H1 (cell line): ENCODE data around the gene SMIM5. TPM values are rescaled to one million over a fixed set of nuclear protein-coding genes. Genes with fewer than 3 reads are reported as not detected.

Experiments
- CTCF ChIA-PET: fragments of 300-600 bp; sonication (Branson Sonifier 250); formaldehyde crosslinking; loops from one replicate; lab custom pipeline; 2021; ENCODE audit not compliant: partially characterized antibody; lab: Charles Lee
- POLR2A ChIA-PET: fragments of 300-600 bp; sonication (Branson Sonifier 250); formaldehyde crosslinking; loops from one replicate; lab custom pipeline; 2021; ENCODE audit warnings: inconsistent platforms; ENCODE audit not compliant: partially characterized antibody; lab: Charles Lee
- DNase-seq, 2 experiments: peaks; one replicate each; pipeline versions ENCODE4 v3.0.0 to v3.0.0-alpha.2; 2010 to 2022; ENCODE audit warnings: low spot score in 2 of 2, low read depth in 1 of 2, mixed read lengths in 1 of 2
- FAIRE-seq: peaks from 2 replicates; lab custom pipeline; 2011; peaks lifted over from hg19 to GRCh38; lab: Jason Lieb, UNC
- H2AFZ ChIP-seq: 2 replicates; pipeline ENCODE4 v1.8.1; 2012; ENCODE audit warnings: low read length, inconsistent platforms
- H2AK5ac ChIP-seq: 2 replicates; pipeline ENCODE4 v1.6.1; 2013; ENCODE audit warnings: low read depth, low read length
- H2BK120ac ChIP-seq: replicated peaks from 2 replicates; pipeline ENCODE3; 2013; ENCODE audit warnings: low read depth, low read length, inconsistent platforms
- H2BK12ac ChIP-seq: 2 replicates; pipeline ENCODE4 v1.6.1; 2013; ENCODE audit warnings: low read depth, low read length
- H2BK15ac ChIP-seq: 2 replicates; pipeline ENCODE4 v1.6.1; 2013; ENCODE audit warnings: low read length
- H2BK20ac ChIP-seq: 2 replicates; pipeline ENCODE4 v1.6.1; 2013; ENCODE audit warnings: low read length
- H2BK5ac ChIP-seq: 2 replicates; pipeline ENCODE4 v1.6.1; 2013; ENCODE audit warnings: low read depth, low read length
- H3K14ac ChIP-seq: 2 replicates; pipeline ENCODE4 v1.6.1; 2013; ENCODE audit warnings: inconsistent platforms; ENCODE audit not compliant: insufficient read length
- H3K18ac ChIP-seq: 2 replicates; pipeline ENCODE4 v1.6.1; 2013; ENCODE audit warnings: low read length; ENCODE audit errors: extremely low read depth
- H3K23ac ChIP-seq: 2 replicates; pipeline ENCODE4 v1.6.1; 2013; ENCODE audit warnings: inconsistent platforms; ENCODE audit not compliant: insufficient read length
- H3K23me2 ChIP-seq: 2 replicates; pipeline ENCODE4 v1.6.1; 2013; ENCODE audit warnings: low read depth, low read length
- H3K27ac ChIP-seq: 2 replicates; pipeline ENCODE4 v1.6.1; 2011; ENCODE audit warnings: low read depth, low read length, inconsistent platforms
- H3K27me3 ChIP-seq, 4 experiments: replicated peaks in 1 of 4; 1 replicate in 1 of 4; 2 replicates in 3 of 4; pipeline versions ENCODE4 v1.6.1 to v1.8.1; 2011 to 2013; ENCODE audit warnings: low read length in 3 of 4, mild to moderate bottlenecking in 3 of 4, inconsistent platforms in 2 of 4, mixed read lengths in 2 of 4, moderate library complexity in 1 of 4; ENCODE audit not compliant: control insufficient read depth in 3 of 4, insufficient read depth in 3 of 4; ENCODE audit errors: extremely low read depth in 1 of 4
- H3K36me3 ChIP-seq, 4 experiments: 2 replicates each; pipeline versions ENCODE4 v1.6.1 to v1.8.1; 2011 to 2013; ENCODE audit warnings: mild to moderate bottlenecking in 4 of 4, low read length in 3 of 4, moderate library complexity in 2 of 4, control low read depth in 1 of 4, inconsistent platforms in 1 of 4; ENCODE audit not compliant: insufficient read depth in 4 of 4, control insufficient read depth in 2 of 4
- H3K4ac ChIP-seq: replicated peaks from 2 replicates; pipeline ENCODE3; 2013; ENCODE audit warnings: low read length, low read depth, mixed read lengths, inconsistent platforms; ENCODE audit not compliant: insufficient read length
- H3K4me1 ChIP-seq, 4 experiments: replicated peaks in 1 of 4; 1 replicate in 1 of 4; 2 replicates in 3 of 4; pipeline versions ENCODE4 v1.6.1 to v1.8.1; 2011 to 2013; ENCODE audit warnings: low read length in 3 of 4, inconsistent platforms in 2 of 4, mixed read lengths in 1 of 4; ENCODE audit not compliant: insufficient read depth in 4 of 4, control insufficient read depth in 3 of 4
- H3K4me2 ChIP-seq, 2 experiments: 2 replicates each; pipeline versions ENCODE4 v1.6.1 to v1.8.1; 2011 to 2013; ENCODE audit warnings: low read depth in 2 of 2, low read length in 2 of 2, control low read depth in 1 of 2, inconsistent platforms in 1 of 2, mild to moderate bottlenecking in 1 of 2; ENCODE audit not compliant: insufficient read depth in 1 of 2
- H3K4me3 ChIP-seq, 4 experiments: fragments of 200-600, 300-600 bp in 1 of 4; sonication (generic), shearing (Covaris generic), sonication (Bioruptor Twin) in 1 of 4; 2 replicates each; pipeline versions ENCODE4 v1.5.1 to v1.8.1; 2011 to 2016; ENCODE audit warnings: low read length in 4 of 4, low read depth in 3 of 4, control low read depth in 2 of 4, inconsistent platforms in 2 of 4, mild to moderate bottlenecking in 2 of 4, mixed read lengths in 1 of 4, moderate library complexity in 1 of 4; ENCODE audit not compliant: insufficient read depth in 2 of 4; ENCODE audit errors: extremely low read depth in 1 of 4
- H3K56ac ChIP-seq: replicated peaks from 2 replicates; pipeline ENCODE3; 2013; ENCODE audit warnings: low read depth, mild to moderate bottlenecking, mixed read lengths, low read length, inconsistent platforms; ENCODE audit not compliant: insufficient read length
- H3K79me1 ChIP-seq: 2 replicates; pipeline ENCODE4 v1.6.1; 2013; ENCODE audit warnings: low read depth, low read length, control low read depth
- H3K79me2 ChIP-seq, 2 experiments: 2 replicates each; pipeline versions ENCODE4 v1.6.1 to v1.8.1; 2012 to 2013; ENCODE audit warnings: low read length in 2 of 2, mild to moderate bottlenecking in 2 of 2, inconsistent platforms in 1 of 2; ENCODE audit not compliant: insufficient read depth in 2 of 2, control insufficient read depth in 1 of 2
- H3K9ac ChIP-seq, 4 experiments: replicated peaks in 1 of 4; 1 replicate in 1 of 4; 2 replicates in 3 of 4; pipeline versions ENCODE4 v1.6.1 to v1.8.1; 2011 to 2013; ENCODE audit warnings: low read depth in 3 of 4, low read length in 3 of 4, control low read depth in 2 of 4, mild to moderate bottlenecking in 2 of 4, moderate library complexity in 2 of 4, inconsistent platforms in 1 of 4; ENCODE audit errors: extremely low read depth in 1 of 4
- H3K9me3 ChIP-seq, 2 experiments: 2 replicates each; pipeline versions ENCODE4 v1.6.1 to v1.8.1; 2012 to 2013; ENCODE audit warnings: mild to moderate bottlenecking in 2 of 2, moderate library complexity in 2 of 2, control low read depth in 1 of 2, inconsistent platforms in 1 of 2, low read depth in 1 of 2, low read length in 1 of 2, mixed read lengths in 1 of 2; ENCODE audit not compliant: insufficient read depth in 2 of 2
- H4K20me1 ChIP-seq, 2 experiments: replicated peaks in 1 of 2; 2 replicates each; pipeline versions ENCODE3 to v1.8.1; 2011 to 2013; ENCODE audit warnings: inconsistent platforms in 2 of 2, low read length in 2 of 2, mild to moderate bottlenecking in 1 of 2; ENCODE audit not compliant: insufficient read depth in 2 of 2, control insufficient read depth in 1 of 2
- H4K5ac ChIP-seq: 2 replicates; pipeline ENCODE4 v1.6.1; 2013; ENCODE audit warnings: low read length, low read depth, mixed read lengths, inconsistent platforms; ENCODE audit not compliant: insufficient read length
- H4K8ac ChIP-seq: 2 replicates; pipeline ENCODE4 v1.8.0; 2013; ENCODE audit warnings: mild to moderate bottlenecking, moderate library complexity, low read length, inconsistent platforms; ENCODE audit not compliant: insufficient read depth; ENCODE audit errors: extremely low read depth
- H4K91ac ChIP-seq: replicated peaks from 2 replicates; pipeline ENCODE3; 2013; ENCODE audit warnings: low read length, mixed read lengths, inconsistent platforms; ENCODE audit not compliant: insufficient read length
- ASH2L ChIP-seq: fragments of 200-600, 300-600 bp; sonication (generic); IDR thresholded peaks from one replicate; pipeline ENCODE4 v1.7.1; 2017; ENCODE audit warnings: low read length
- E2F6 ChIP-seq: IDR thresholded peaks from 2 replicates; pipeline ENCODE4 v1.6.1; 2012; ENCODE audit warnings: inconsistent platforms
- EGR1 ChIP-seq: IDR thresholded peaks from 2 replicates; pipeline ENCODE4 v1.6.1; 2011; ENCODE audit warnings: low read depth, low read length, borderline replicate concordance
- EP300 ChIP-seq, 2 experiments: IDR thresholded peaks; 1 replicate in 1 of 2; 2 replicates in 1 of 2; pipeline ENCODE4 v1.6.1; 2011 to 2012; ENCODE audit warnings: low read depth in 2 of 2, low read length in 2 of 2, mild to moderate bottlenecking in 2 of 2, borderline replicate concordance in 1 of 2, inconsistent platforms in 1 of 2, moderate library complexity in 1 of 2
- KDM4A ChIP-seq: IDR thresholded peaks from one replicate; pipeline ENCODE4 v1.7.1; 2012; ENCODE audit warnings: low read depth, mild to moderate bottlenecking, moderate library complexity, low read length, inconsistent platforms; ENCODE audit not compliant: severe bottlenecking
- POLR2A ChIP-seq, 2 experiments: IDR thresholded peaks; 1 replicate in 1 of 2; 2 replicates in 1 of 2; pipeline ENCODE4 v1.6.1; 2011; ENCODE audit warnings: low read depth in 2 of 2, low read length in 2 of 2, mild to moderate bottlenecking in 2 of 2; ENCODE audit errors: control extremely low read depth in 1 of 2
- RBBP5 ChIP-seq: IDR thresholded peaks from 2 replicates; pipeline ENCODE4 v1.7.1; 2012; ENCODE audit warnings: low read depth, mild to moderate bottlenecking, inconsistent platforms, low read length, moderate library complexity, borderline replicate concordance
- RNF2 ChIP-seq: fragments of 200-900, 300-1000 bp; sonication (generic); IDR thresholded peaks from 2 replicates; pipeline ENCODE4 v1.7.1; 2016; ENCODE audit warnings: borderline replicate concordance, low read depth, mild to moderate bottlenecking, antibody characterized with exemption, low read length; ENCODE audit not compliant: poor library complexity, severe bottlenecking; ENCODE audit errors: missing control alignments
- TAF1 ChIP-seq: IDR thresholded peaks from 2 replicates; pipeline ENCODE4 v1.6.1; 2011; ENCODE audit warnings: mild to moderate bottlenecking, low read depth, low read length
- WGBS, 2 experiments: shearing (Covaris generic) in 1 of 2; methylation state at CpG; one replicate each; pipeline versions ENCODE4 v1.1.6 to v1.1.7; 2013 to 2015; ENCODE audit warnings: low lambda C conversion rate in 2 of 2, mixed read lengths in 2 of 2, inconsistent platforms in 1 of 2, low coverage in 1 of 2, missing lambda C conversion rate in 1 of 2; ENCODE audit not compliant: insufficient replicate concordance in 2 of 2, insufficient coverage in 1 of 2, insufficient read length in 1 of 2; ENCODE audit errors: extremely low coverage in 1 of 2, missing lambda C conversion rate in 1 of 2; 5-methylcytosine and 5-hydroxymethylcytosine counted together
- polyA plus RNA-seq, 7 experiments: library from polyadenylated mRNA; depleted of rRNA in 3 of 7; stranded (reverse) in 5 of 7; unstranded in 2 of 7; fragments of >200 nt in 5 of 7; fragments of 200-250 nt in 2 of 7; gene quantifications; 1 replicate in 5 of 7; 2 replicates in 1 of 7; 4 replicates in 1 of 7; pipeline versions ENCODE4 v1.2.1 to v1.2.3, GENCODE V29; 2011 to 2013; ENCODE audit warnings: missing spikeins in 2 of 7, mixed read lengths in 2 of 7
- total RNA-seq: library from RNA; stranded (reverse); fragmentation: NEBNext Ultra II Directional; extraction: Animal tissue kit (Norgen Biotek cat#: 25700); gene quantifications from 2 replicates; pipeline ENCODE4 v1.2.1, GENCODE V29; 2021

Gene SMIM5
- total and polyA plus RNA-seq, 2 of the 8 experiments (the other 6 are each of a cell fraction or from before 2014, with no cell fraction given), result not detected

GRCh38 chr17:75588596-75589011, 44.6 kb upstream of the SMIM5 start:
- H3K27me3 ChIP-seq, result peaks cover 0 to 19% (median 5%) of the 10 kb centered on the region in 4 experiments; a peak in 4 of 7 replicates
- H3K27ac ChIP-seq, result no peak overlapping the region; the same call in 1 of the 2 replicates
- peak overlapping the region; percentile 60; the same call in 1 of the 2 replicates for H2BK5ac ChIP-seq
- H3K4me2 ChIP-seq, result peak overlapping the region; percentile 80 to 89
- H2BK12ac ChIP-seq, result no peak overlapping the region; the same call in 1 of the 2 replicates
- no peak overlapping the region for H2BK120ac ChIP-seq
- TF ChIP-seq EGR1 (no peak), KDM4A (peak; percentile 30), E2F6 (peak; percentile 69; the same call in 1 of the 2 replicates), RBBP5 (0 out of 2 replicates have a peak, but pooled peaks have one; percentile 51), EP300 (IDR thresholded peaks at IDR 0.05; ENCODE audit: borderline replicate concordance in 1 of 2, low read depth in 2 of 2, low read length in 2 of 2) (no peak), POLR2A (IDR thresholded peaks at IDR 0.05; ENCODE audit: control extremely low read depth in 1 of 2, low read depth in 2 of 2, low read length in 2 of 2) (no peak), TAF1 (peak; percentile 25; the same call in 1 of the 2 replicates), RNF2 (peak; percentile 50), ASH2L (peak; percentile 16)
- no peaks in the 10 kb centered on the region for H3K79me1 ChIP-seq
- H2BK15ac ChIP-seq, result no peak overlapping the region
- no peak overlapping the region for H2BK20ac ChIP-seq
- no peak overlapping the region for H2AK5ac ChIP-seq
- WGBS, 2 experiments, result 14% methylated on average over 26 of the region's 49 CpGs; no CpG with 5 or more reads in 1 of the 2 experiments
- no peak overlapping the region; a peak in 2 of 7 replicates for H3K9ac ChIP-seq
- no peaks in the 10 kb centered on the region for H3K36me3 ChIP-seq
- H4K20me1 ChIP-seq, result no peaks in the 10 kb centered on the region
- H3K23me2 ChIP-seq, result peaks cover 14% of the 10 kb centered on the region; the same call in 1 of the 2 replicates
- peak overlapping the region; percentile 40 to 67 (median 58) for H3K4me3 ChIP-seq
- peak overlapping the region; percentile 39 for H3K56ac ChIP-seq
- POLR2A ChIA-PET, result interaction anchor here (0.6 to 1.4 kb wide), 8 partner anchors 9 to 533 kb away, joined by 3 to 7 read pairs (median 3); partner anchors contain the start of gene TSEN54
- no peaks in the 10 kb centered on the region for H3K79me2 ChIP-seq
- peaks cover 0 to 9% (median 3%) of the 10 kb centered on the region in 4 experiments; a peak in 5 of 7 replicates for H3K4me1 ChIP-seq
- no peak overlapping the region for H3K23ac ChIP-seq
- CTCF ChIA-PET, result interaction anchor here (0.7 to 1.7 kb wide), 8 partner anchors 10 to 161 kb away, joined by 3 to 9 read pairs (median 5); no protein-coding TSS in a partner anchor
- no peak overlapping the region for H2AFZ ChIP-seq
- peak overlapping the region; percentile 95 for H3K18ac ChIP-seq
- H3K14ac ChIP-seq, result no peak overlapping the region
- FAIRE-seq, result no peak
- DNase-seq, result no peak
- H4K5ac ChIP-seq, result peak overlapping the region; percentile 80
- H4K8ac ChIP-seq, result peak overlapping the region; percentile 89
- H4K91ac ChIP-seq, result peak overlapping the region; percentile 81
- no peaks in the 10 kb centered on the region for H3K9me3 ChIP-seq
- peak overlapping the region; percentile 96 for H3K4ac ChIP-seq
